ENCODE measurements around the gene MON2. TPM values are rescaled to one million over a fixed set of nuclear protein-coding genes. Genes with fewer than 3 reads are reported as not detected.

Gene MON2
- total RNA-seq, 1 donor from 2014 or later: 16.9 TPM

- TF ChIP-seq CTCF (IDR thresholded peaks at IDR 0.05; ENCODE audit: insufficient read depth, low read length, poor library complexity, severe bottlenecking): no peak
- H3K4me3 ChIP-seq (ENCODE audit: low read depth, low read length): no peak overlapping the region
- no peaks in the 10 kb centered on the region for H3K27me3 ChIP-seq (ENCODE audit: control insufficient read depth, insufficient read depth, low read length)
- no peak for DNase-seq (ENCODE audit: low read depth)
- no peaks in the 10 kb centered on the region for H3K36me3 ChIP-seq (ENCODE audit: control insufficient read depth, insufficient read depth, low read length)
These were observed 139.4 kb downstream of the MON2 start for GRCh38 chr12:62605981-62606380.

GRCh38 chr12:62606654-62607053, 140.0 kb downstream of the MON2 start:
- H3K36me3 ChIP-seq (ENCODE audit: control insufficient read depth, insufficient read depth, low read length): no peaks in the 10 kb centered on the region
- no peak for TF ChIP-seq CTCF (IDR thresholded peaks at IDR 0.05; ENCODE audit: insufficient read depth, low read length, poor library complexity, severe bottlenecking)
- no peak for DNase-seq (ENCODE audit: low read depth)
- H3K4me3 ChIP-seq (ENCODE audit: low read depth, low read length): no peak overlapping the region
- H3K27me3 ChIP-seq (ENCODE audit: control insufficient read depth, insufficient read depth, low read length): no peaks in the 10 kb centered on the region

- no peak for TF ChIP-seq CTCF (IDR thresholded peaks at IDR 0.05; ENCODE audit: insufficient read depth, low read length, poor library complexity, severe bottlenecking)
These were observed 146.5 kb downstream of the MON2 start for GRCh38 chr12:62613081-62613480.

GRCh38 chr12:62618319-62618718, 151.7 kb downstream of the MON2 start:
- Histone ChIP-seq H3K4me3 (ENCODE audit: low read depth, low read length) (no peak overlapping the region), H3K27me3 (ENCODE audit: control insufficient read depth, insufficient read depth, low read length) (no peaks in the 10 kb centered on the region), H3K36me3 (ENCODE audit: control insufficient read depth, insufficient read depth, low read length) (peaks cover 1% of the 10 kb centered on the region)
- DNase-seq (ENCODE audit: low read depth): no peak
- TF ChIP-seq CTCF (IDR thresholded peaks at IDR 0.05; ENCODE audit: insufficient read depth, low read length, poor library complexity, severe bottlenecking): no peak

More at GRCh38 chr12:62613081-62613480, 146.5 kb downstream of the MON2 start:
- DNase-seq (ENCODE audit: low read depth): no peak
- Histone ChIP-seq H3K4me3 (ENCODE audit: low read depth, low read length) (no peak overlapping the region), H3K27me3 (ENCODE audit: control insufficient read depth, insufficient read depth, low read length) (no peaks in the 10 kb centered on the region), H3K36me3 (ENCODE audit: control insufficient read depth, insufficient read depth, low read length) (peaks cover 1% of the 10 kb centered on the region)

GRCh38 chr12:62618930-62619329, 152.3 kb downstream of the MON2 start:
- Histone ChIP-seq H3K36me3 (ENCODE audit: control insufficient read depth, insufficient read depth, low read length) (peaks cover 1% of the 10 kb centered on the region), H3K27me3 (ENCODE audit: control insufficient read depth, insufficient read depth, low read length) (no peaks in the 10 kb centered on the region)
- TF ChIP-seq CTCF (IDR thresholded peaks at IDR 0.05; ENCODE audit: insufficient read depth, low read length, poor library complexity, severe bottlenecking): no peak

GRCh38 chr12:62621101-62621638, 154.5 kb downstream of the MON2 start:
- no peak for TF ChIP-seq CTCF (IDR thresholded peaks at IDR 0.05; ENCODE audit: insufficient read depth, low read length, poor library complexity, severe bottlenecking)

More at GRCh38 chr12:62618930-62619329, 152.3 kb downstream of the MON2 start:
- H3K4me3 ChIP-seq (ENCODE audit: low read depth, low read length): no peak overlapping the region
- no peak for DNase-seq (ENCODE audit: low read depth)

More at GRCh38 chr12:62621101-62621638, 154.5 kb downstream of the MON2 start:
- no peak for DNase-seq (ENCODE audit: low read depth)
- Histone ChIP-seq H3K4me3 (ENCODE audit: low read depth, low read length) (no peak overlapping the region), H3K27me3 (ENCODE audit: control insufficient read depth, insufficient read depth, low read length) (no peaks in the 10 kb centered on the region), H3K36me3 (ENCODE audit: control insufficient read depth, insufficient read depth, low read length) (peaks cover under 1% of the 10 kb centered on the region)
